ENCODE data around the gene CD6.
A peak's percentile ranks its signal among the peaks of the same experiment; 100 is the strongest.

The CD6 gene

DNA sequence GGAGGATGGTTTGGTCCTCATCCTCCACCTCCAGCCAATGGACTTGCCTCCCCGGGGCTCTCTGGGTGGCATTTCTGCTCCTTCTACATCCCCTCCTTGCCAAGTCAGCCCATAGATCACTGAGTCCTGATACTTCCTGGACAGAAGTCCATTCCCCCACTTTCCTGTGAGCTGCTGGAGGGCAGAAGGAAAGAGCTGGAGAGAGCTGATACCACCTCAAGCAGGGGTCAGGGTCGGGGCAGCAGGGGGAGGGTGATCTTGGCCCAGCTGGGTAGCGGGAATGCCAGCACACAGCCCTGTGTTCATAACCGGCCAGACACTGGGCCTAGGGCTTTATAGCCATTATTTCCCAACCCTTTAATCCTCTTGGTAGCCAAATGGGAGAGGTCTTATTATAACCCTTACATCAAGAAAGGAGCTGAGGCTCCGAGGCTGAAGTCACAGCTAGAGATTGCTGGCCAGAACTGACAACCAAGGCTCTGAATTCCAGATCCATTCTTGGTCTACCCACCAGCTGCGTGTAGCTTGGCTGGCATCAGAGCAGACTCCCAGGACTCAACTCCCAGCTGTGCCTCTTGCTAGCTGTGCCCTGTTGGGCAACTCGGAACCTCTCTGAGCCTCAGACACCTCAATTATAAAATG is 39.9 kb downstream of the CD6 start:
- DNase-seq = no peak

DNA sequence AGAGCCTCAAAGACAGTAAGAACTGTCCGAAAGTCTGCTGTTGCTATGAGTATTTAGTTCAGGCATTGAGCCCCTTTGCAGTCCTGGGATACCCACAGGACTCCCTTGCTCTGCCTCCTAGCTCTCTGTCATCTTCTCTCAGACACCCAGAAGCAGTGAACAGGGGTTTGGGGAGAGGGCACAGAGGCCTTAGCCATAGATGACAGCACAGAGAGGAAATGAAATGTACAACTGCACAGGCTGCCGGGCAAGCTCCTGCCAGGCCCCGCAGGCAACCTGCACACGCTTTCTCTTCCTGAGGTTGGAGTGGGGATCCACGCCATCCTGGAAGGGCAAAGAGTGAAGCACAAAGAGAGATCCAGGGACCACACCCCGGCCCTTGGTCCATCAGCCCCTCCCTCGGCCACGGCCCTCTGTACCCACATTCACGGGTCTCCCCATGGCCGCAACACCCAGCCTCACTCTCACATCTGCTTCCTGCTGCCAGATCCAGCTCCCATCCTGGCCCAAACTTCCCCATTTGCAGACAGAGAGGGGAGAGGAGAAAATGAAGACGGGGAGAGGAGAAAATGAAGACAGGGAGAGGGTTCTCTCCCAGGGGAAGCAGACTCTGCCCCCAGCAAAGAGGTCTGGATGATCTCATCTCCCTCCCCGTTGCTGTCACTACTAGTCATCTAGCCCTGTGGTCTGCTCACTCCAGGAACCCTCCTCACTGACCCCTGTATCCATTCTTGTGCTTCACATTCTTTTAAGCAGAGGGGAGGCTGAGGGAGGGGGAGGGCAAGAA is 40.7 kb downstream of the CD6 start:
- DNase-seq = no peak

DNA sequence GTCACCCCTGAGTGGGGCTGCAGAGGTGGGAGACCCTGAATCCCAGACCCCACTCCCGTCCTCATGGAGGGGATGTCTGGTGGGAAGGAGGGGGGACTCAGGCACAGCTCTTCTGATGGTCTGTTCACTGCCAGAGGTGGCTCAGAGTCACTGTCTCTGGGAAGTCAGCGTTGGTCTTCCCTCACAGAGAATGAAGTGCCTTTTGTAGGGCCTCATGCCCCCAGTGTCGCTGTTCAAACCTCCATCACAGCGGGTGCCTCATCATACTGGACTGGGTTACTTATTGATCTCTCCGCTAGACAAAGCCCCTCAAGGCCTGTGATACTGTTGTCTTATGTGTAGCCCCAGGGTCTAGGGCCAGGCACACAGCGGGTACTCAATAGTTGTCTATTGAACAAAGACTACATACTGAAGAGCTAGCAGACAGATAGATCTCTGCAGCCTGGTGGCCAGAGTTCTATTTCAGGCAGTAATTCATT is 41.3 kb downstream of the CD6 start:
- no peak for DNase-seq

DNA sequence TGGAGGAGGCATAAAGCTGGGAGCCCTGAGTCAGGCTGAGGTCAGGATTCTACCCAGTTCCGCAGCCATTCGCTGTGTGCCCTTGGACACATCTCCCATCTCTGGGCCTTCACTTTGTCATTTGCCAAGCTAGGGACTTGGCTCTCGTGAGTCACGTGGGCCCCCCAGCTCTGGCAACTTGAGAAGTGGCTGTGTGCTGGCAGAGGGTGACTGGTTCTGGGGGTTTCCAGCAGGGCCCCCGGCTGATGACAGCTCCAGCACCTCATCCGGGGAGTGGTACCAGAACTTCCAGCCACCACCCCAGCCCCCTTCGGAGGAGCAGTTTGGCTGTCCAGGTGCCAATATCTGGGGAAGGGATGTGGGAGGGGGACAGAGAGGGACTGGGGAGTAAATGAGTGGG is 46.6 kb downstream of the CD6 start:
- no peak for DNase-seq

DNA sequence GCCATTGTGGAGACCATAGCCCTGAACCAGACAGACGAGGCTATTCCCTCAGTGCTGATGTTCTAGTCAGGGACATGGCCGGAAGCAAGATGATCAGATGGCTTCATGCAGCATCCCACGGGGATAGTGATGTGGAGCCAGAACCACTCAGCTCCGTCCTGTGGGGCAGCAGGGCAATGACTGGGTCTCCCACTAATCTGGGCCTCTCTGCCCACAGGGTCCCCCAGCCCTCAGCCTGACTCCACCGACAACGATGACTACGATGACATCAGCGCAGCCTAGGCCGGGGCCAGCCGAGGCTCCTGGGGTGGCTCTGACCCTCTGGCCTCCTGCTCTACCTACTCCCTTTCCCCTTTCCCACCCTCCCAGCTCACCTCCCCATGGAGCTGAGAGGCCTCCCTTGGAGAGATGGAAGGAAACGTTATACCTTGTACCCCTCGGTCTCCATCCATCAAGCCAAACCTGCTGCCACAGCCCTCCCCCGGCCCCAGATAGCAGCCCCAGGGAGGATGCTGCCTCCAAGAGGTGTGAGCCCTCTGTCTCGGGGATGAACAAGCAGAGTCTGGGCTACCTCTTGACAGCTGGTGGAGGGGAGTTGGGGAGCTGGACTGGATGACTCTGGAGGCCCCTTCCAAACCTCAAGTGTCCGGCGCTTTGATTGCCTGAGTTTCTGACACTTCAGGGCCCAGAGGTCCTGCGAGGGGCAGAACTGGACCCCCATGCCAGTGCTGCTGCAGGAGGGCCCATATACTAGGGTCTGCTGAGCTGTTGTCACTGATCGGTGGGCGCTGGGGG is 47.8 kb downstream of the CD6 start:
- peak; percentile 38 for DNase-seq

DNA sequence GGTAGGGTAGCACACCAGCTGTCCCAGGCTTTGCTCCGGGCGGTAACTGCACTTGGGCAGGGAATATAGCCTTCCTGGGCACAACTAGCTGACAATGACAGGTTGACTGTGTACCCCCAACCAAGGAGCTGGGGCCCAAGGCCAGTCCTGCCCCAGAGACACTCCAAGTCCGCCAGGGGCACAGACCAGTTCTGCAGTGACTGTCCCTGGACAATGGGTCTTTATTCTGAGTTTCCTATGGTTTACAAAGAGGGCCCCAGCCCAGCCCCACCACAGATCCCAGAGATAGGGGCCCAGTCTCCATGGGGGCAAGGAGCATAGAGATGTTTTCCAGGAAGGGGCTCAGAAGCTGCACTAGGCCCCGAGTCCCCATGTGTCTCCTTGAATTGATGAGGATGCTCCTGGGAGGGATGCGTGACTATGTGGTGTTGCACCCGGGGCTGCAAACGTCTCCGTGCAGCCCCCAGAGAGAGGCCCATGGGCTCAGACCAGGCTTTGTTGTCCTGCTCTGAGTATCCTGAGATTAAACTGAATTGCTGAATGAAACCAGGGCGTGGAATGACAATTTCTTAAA is 48.4 kb downstream of the CD6 start:
- no peak for DNase-seq

DNA sequence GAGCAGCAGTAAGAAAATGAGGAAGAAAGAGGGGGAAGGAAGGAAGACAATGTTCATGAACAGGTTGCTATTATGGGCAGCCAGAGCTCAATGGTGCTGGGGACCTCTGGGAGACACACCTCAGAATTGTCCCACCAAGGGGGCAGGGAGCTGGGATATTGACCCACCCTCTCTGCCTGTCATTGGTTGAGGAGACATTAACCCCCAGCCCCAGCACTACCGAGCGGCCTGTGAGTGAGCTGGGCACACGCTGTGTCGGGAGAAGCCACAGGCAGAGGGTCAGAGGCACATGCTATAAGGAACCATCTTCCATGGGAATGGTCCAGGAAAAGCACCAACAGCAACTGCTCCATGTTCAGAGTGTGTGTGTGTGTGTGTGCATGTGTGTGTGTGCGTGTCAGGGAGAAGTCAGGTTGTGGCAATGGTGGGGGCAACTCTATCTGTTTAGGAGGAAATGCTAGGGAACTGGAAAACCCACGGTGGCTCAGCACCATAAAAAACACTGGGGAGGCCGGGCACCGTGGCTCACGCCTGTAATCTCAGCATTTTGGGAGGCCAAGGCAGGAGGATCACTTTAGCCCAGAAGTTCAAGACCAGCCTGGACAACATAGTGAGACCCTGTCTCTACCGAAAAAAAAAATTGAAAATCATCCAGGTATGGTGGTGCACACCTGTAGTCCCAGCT is 49.2 kb downstream of the CD6 start:
- no peak for DNase-seq

DNA sequence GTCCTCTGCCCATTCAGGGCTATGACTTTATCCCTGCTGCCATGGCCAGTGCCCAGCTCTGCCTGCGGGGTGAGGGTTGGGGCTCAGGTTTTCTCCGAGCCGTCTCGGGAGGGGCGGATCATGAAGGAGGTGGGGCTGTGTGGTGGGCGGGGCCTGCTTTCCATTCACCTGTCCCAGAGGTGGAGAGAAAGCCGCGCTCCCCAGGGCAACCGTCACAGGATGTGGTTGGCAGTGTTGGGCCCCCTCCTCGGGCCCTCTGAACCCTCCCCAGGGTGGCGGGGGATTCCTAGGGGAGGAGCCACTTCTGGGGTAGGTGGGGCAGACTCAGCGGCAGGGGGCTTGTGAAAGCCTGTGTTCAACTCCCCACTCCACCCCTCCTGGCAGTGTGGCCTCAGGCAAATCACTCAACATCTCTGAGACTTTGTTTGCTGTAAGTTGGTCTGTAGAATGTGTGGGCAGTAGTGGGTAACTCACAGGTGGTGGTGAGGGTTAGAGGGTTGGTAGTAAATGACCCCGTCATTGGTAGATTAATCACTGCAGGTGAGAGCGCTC is 50.3 kb downstream of the CD6 start:
- DNase-seq = peak; percentile 89

DNA sequence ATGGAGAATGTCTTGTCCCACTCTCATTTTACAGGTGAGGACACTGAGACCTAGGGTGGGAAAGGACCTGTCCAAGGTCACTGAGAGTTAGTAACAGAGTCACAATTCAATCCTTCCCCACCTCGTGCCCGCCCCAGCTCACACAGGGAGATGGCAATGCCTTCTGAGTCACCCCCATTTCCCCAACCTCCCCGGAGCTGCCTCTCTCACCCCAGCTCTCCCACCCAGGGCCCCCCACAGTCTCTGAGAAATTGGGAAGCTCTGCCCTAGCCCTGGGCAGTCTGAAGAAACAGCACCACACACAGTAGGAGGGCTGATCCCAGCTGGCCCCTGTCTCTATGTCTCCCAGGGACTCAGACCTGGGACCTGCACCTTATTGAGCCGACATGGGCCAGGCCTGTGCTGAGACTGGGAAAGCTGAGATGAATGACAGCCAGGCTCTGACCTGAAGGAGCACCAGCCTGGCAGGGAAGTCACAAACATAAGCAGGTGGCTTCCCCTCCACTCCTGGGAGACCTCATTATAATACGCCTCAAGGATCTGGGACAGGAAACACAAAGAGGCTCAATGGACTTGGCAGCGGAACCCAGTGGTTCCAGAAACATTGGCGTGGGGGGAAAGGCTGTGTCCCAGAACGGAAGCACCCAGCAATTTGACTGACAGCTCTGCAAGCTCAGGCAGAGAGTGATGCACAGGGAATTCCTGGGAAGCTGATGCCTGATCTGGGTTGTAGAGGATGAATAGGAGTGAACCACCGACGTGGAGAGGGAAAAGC is 51.0 kb downstream of the CD6 start:
- DNase-seq = peak; percentile 65

DNA sequence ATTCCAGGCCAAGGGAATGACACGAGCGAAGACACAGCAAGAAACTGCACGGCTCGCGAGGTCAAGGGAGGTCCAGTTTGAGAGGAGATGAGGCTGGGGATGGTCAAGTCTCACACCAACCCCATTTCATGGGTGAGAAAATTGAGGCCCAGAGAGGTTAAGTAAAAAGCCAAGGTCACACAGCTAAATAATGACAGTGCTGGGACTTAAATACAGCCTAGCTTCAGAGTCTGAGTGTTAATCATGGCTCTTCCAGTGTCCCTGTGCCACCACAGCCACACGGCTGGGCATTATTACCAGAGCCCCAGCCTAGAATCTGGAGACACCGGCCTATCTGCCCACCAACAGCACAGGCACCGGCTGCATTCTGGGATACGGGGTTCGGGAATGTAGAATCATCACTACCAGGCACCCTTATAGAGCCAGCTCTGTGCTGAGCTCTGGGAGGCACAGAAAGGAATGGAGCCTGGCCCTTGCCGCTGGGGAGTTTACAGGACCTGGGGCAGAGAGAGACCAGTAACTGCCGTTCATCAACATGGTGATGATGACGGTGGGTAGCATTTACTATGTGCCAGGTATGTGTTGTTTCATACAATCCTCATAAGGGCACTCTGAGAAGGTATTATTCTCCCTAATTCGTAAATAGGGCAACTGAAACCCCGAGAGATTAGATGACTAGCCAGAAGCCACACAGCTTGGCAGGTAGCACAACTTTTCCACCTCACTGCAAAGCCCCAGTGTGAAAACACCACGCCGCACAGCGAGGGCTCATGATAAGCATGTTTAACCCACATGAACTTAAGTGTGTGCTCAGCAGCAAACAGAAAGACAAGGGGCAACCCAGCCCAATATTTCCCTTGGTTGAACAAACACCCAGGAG is 51.8 kb downstream of the CD6 start:
- DNase-seq = peak; percentile 84

DNA sequence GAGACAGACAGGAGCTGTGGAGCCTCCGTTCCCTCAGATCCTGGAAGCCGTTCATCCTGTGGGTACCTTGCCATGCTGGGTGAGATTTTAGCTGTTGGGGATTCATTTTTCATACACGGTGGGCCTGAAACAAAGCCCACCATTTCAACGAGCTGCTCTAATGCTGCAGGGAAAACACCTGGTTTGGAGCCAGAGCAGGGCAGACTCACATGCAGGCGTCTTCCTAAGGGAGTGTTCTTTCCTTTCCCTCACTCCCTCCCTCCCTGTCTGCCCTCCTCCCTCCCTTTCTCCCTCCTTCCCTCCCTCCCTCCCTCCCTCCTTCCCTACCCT is 52.5 kb downstream of the CD6 start:
- no peak for DNase-seq

DNA sequence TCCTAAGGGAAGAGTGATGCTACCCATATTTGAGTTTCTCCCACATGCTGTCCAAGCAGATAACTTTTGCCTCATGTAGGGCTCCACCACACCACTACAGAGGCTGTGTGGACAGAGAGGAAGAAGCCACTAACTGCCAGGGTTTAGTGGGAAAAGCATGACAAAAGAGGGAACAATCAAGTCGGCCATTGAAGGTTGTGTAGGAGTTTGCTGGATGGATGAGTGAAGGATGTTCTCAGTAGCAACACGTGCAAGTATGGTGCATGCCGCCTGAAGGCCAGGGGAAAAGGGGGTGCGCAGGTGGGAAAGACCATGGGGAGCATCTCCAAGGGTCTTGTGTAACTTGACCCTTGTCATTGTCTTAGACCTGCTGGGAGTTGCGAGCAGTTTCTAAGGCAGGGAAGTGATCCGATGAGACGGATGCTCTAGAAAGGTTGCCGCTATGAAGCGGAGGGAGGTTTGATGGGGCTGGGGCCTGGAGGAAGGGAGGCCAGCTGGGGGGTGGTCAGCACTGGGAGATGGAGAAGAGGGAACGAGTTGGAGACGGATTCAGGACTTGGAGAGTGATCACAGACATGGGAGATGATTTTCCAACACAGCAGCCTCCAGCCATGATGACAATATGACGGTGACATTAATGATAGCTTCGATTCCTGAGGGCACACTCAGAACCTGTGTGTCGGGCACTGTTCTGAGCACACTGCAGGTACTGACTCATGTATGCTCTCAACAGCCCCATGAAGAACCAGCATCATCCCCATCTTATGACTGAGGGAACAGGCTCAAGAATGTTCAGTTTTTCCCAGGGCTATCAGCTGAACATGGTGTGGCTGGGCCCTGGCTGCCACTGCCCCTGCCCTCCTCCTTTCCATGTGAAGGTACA is 53.7 kb downstream of the CD6 start:
- DNase-seq = peak; percentile 43

DNA sequence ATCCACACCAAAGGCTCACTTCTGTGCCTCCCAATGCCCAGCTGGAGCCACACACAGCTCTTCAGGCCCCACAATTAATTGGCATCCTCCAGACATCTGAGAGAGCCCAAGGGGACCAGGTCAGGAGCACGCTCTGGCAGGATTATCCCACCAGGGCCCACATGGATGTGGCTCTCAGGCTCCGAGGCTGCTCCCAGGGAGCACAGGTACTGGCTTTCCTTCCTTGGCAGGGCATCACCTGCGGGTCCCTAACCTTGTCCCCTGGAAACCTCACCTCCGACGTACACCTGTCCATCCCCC is 54.3 kb downstream of the CD6 start:
- DNase-seq = no peak

DNA sequence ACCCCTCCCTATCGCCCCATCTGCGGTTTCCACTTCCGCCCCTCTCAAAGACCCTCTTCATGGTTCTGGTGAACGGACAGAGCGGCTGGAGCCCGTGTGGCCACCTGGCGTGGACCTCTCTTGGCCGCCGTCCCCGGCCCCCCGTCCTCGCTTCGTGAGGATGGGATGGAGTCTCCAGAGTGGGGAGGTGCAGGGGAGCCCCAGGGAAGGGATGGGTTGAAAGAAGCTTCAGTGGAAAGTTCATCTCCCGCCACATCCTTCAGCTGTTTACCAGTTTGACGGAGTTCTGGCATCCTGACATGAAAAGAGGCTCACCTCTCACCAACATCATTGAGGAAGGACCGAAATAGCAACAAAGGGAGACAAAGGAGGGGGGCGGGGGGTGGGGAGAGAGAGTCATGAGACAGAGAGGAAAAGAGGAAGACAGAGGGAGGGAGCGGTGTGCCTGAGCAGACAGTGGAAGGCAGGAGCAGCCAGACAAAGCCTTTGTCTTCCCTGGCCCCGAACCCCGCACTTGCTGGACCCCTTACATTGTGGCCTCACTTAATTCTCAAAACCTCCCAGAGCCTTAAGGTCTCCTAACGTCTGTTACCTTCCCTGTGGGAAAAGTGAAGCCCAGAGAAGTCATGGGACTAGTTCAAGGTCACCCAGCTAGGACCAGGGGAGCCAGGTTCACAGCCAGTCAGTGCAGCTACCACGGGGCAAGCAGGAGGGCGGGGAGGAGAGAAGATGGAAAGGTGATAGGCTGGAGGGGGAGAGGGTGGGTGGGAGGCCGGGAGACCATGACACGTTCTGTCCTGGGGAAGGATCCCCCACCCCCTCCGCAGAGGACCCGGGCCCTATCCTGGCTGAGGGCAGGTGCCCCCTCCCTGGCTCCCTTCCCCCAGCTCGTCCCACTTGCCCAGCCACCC is 54.9 kb downstream of the CD6 start:
- peak; percentile 66 for DNase-seq

DNA sequence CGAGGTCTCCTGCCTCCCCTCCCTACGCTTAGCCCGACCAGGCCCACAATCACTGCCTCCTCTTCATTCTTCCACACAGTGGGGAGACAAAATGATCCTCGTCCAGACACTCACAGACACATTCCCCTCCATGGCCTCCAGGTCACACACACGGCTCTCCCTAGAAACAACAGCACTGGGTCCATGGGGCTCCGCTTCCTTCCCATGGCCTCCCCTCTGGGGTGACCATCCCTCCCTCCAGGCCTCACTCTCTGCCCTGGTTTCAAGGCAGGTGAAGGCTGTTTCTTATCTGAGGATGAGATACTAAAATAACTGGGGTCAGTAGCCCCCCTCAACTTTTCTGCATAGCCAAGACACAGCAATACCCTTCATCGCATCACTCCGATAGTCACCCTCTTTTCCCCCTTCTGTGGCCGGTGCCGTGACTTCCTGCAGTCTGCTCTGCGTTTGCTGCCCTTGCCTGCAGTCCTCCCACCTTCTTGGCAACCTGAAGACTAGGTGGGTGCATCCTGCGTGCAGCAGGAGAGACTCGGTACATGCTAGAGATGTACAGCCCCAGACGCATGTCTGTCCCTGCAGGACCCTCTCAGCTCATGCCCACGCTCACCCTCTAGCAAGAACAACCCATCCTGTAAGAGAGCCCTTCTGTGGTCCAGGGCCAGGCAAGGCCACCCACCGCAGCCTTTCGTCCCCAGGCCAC is 55.8 kb downstream of the CD6 start:
- peak; percentile 53 for DNase-seq

DNA sequence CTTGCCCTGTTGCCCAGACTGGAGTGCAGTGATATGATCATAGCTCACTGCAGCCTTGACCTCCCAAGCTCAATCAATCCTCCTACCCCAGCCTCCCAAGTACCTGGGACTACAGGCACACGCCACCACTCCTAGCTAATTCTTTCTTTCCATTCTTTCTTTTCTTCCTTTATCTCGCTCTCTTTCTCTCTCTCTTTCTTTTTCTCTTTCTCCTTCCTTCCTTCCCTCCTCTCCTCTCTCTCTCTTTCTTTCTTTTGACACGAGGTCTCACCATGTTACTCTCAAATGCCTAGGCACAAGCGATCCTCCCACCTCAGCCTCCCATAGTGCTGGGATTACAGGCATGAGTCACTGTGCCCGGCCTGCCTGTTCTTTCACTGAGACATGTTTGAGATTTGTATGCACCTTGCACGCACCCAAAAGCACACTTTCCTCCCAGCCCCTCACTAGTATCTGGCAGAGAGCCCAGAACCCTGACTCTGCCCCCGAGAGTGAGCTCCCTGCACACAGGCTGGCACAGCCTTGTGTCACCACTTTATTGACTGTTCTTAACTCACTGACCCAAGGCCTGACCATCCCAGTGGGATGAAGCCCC is 56.8 kb downstream of the CD6 start:
- DNase-seq = peak; percentile 86

DNA sequence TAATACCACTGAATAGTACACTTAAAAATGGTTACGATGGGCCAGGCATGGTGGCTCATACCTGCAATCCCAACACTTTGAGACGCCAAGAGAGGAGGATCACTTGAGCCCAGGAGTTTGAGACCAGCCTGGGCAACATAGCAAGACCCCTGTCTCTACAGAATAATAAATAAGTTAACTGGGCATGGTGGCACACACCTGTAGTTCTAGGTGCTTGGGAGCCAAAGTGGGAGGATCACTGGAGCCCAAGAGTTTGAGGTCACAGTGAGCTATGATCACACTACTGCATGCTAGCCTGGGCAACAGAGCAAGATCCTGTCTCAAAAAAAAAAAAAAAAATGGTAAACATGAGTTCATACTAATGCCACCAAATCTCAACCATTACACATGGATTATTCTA is 61.3 kb downstream of the CD6 start:
- DNase-seq = no peak

DNA sequence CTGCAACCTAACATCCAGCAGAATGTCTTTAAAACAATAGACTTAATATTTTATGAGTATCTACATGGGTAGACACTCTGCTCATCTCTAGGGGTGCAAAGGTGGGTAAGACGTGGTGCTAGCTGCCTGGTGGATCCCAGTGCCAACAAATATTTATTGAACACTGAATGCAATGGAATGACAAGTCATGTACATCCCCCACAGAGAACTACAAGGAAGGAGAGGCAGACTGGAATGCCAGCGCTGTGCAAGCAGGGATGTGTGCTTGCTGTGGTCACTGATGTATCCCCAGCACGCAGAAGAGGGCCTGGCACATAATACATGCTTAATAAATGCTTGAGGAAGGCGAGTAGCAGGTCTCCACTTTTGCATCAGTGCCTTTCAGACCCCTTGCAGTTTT is 61.9 kb downstream of the CD6 start:
- no peak for DNase-seq

All from stimulated activated CD4-positive, alpha-beta T cell treated with anti-CD3 and anti-CD28 coated beads, Interleukin-15, amount 100 ng/mL, for 24 hours (primary cell).